HepG2 (cell line): ENCODE results near the gene INHBB. TPM values are rescaled to one million over a fixed set of nuclear protein-coding genes. Genes with fewer than 3 reads are reported as not detected.

Experiments used
- ATAC-seq: fragments of 200-7000 bp; cut with Tn5 transposase; 3 replicates; pipeline ENCODE4 v1.9.1; 2020; ENCODE audit warnings: mild to moderate bottlenecking, moderate library complexity
- BruUV-seq: library from RNA; stranded (reverse); fragments of 400-500 nt; replicated peaks from 2 replicates; lab custom pipeline; 2021; lab: Mats Ljungman, UMichigan
- CTCF ChIA-PET: fragments of 300-600 bp; formaldehyde crosslinking; extraction: SDS; loops from one replicate; lab custom pipeline; 2021; ENCODE audit warnings: low total read pairs, inconsistent platforms, low intra/inter-chr PET ratio; lab: Yijun Ruan, JAX
- POLR2A ChIA-PET: fragments of 350-600 bp; sonication (Branson Sonifier 250); formaldehyde crosslinking; loops from one replicate; lab custom pipeline; 2020; ENCODE audit warnings: antibody characterized with exemption, inconsistent platforms; lab: Yijun Ruan, JAX
- DNase-seq: peaks from one replicate; pipeline ENCODE4 v3.0.0-alpha.2; 2015; ENCODE audit warnings: low spot score
- FAIRE-seq: peaks from 3 replicates; lab custom pipeline; 2011; peaks lifted over from hg19 to GRCh38; lab: Jason Lieb, UNC
- H2AFZ ChIP-seq: one replicate; pipeline ENCODE4 v1.6.1; 2011; ENCODE audit warnings: low read length, inconsistent platforms
- H3K27ac ChIP-seq: fragments of 300-600 bp; 3 replicates; pipeline ENCODE4 v1.8.0; 2011; ENCODE audit warnings: mixed run types, mild to moderate bottlenecking, mixed read lengths, low read length, inconsistent platforms; ENCODE audit not compliant: insufficient read depth; ENCODE audit errors: extremely low read length
- H3K27me3 ChIP-seq, 2 experiments: fragments of 200-600 bp in 1 of 2; 2 replicates in 1 of 2; 3 replicates in 1 of 2; pipeline versions ENCODE4 v1.6.0 to v1.8.0; 2011; ENCODE audit warnings: low read length in 2 of 2, mild to moderate bottlenecking in 2 of 2, moderate library complexity in 2 of 2, inconsistent platforms in 1 of 2; ENCODE audit not compliant: insufficient read depth in 2 of 2, control insufficient read depth in 1 of 2
- H3K36me3 ChIP-seq, 2 experiments: fragments of 200-600 bp in 1 of 2; replicated peaks in 1 of 2; 2 replicates in 1 of 2; 3 replicates in 1 of 2; pipeline versions ENCODE4 v1.5.1 to v1.8.0; 2011; ENCODE audit warnings: low read length in 2 of 2, inconsistent platforms in 1 of 2; ENCODE audit not compliant: insufficient read depth in 2 of 2, control insufficient read depth in 1 of 2
- H3K4me1 ChIP-seq: 2 replicates; pipeline ENCODE4 v1.5.1; 2012; ENCODE audit warnings: low read length, inconsistent platforms; ENCODE audit not compliant: insufficient read depth
- H3K4me2 ChIP-seq: 2 replicates; pipeline ENCODE4 v1.6.0; 2011; ENCODE audit warnings: low read depth, low read length, inconsistent platforms
- H3K4me3 ChIP-seq, 3 experiments: fragments of 200-600 bp in 1 of 3; sonication (generic), shearing (Covaris generic) in 1 of 3; replicated peaks in 1 of 3; 2 replicates each; pipeline ENCODE4 v1.5.1; 2011 to 2016; ENCODE audit warnings: low read length in 3 of 3, inconsistent platforms in 2 of 3, low read depth in 2 of 3, mild to moderate bottlenecking in 2 of 3, control low read depth in 1 of 3, mixed read lengths in 1 of 3; ENCODE audit not compliant: insufficient read depth in 1 of 3
- H3K79me2 ChIP-seq: one replicate; pipeline ENCODE4 v1.6.1; 2011; ENCODE audit warnings: low read length, inconsistent platforms; ENCODE audit not compliant: insufficient read depth
- H3K9ac ChIP-seq: 2 replicates; pipeline ENCODE4 v1.6.0; 2011; ENCODE audit warnings: mild to moderate bottlenecking, low read depth, low read length, inconsistent platforms; ENCODE audit not compliant: insufficient read depth
- H3K9me3 ChIP-seq: 2 replicates; pipeline ENCODE4 v1.5.1; 2012; ENCODE audit warnings: mild to moderate bottlenecking, low read length
- H4K20me1 ChIP-seq: 2 replicates; pipeline ENCODE4 v1.6.0; 2011; ENCODE audit warnings: inconsistent platforms, mild to moderate bottlenecking, low read length, moderate library complexity; ENCODE audit not compliant: insufficient read depth
- DZIP1 ChIP-seq: sonication (generic); formaldehyde crosslinking; IDR thresholded peaks from 2 replicates; pipeline ENCODE4 v1.5.0; 2020; ENCODE audit warnings: mild to moderate bottlenecking, missing genetic modification reagents
- ELF3 ChIP-seq: IDR thresholded peaks from 2 replicates; pipeline ENCODE4 v1.6.1; 2016; ENCODE audit warnings: missing genetic modification reagents, missing compliant biosample characterization
- IRX3 ChIP-seq: sonication (generic); formaldehyde crosslinking; IDR thresholded peaks from 2 replicates; pipeline ENCODE4 v1.8.1; 2023; ENCODE audit warnings: mild to moderate bottlenecking, low read depth, missing genetic modification reagents, borderline replicate concordance
- MZF1 ChIP-seq: sonication (generic); formaldehyde crosslinking; IDR thresholded peaks from 2 replicates; pipeline ENCODE4 v1.8.1; 2023; ENCODE audit warnings: mild to moderate bottlenecking, missing genetic modification reagents, borderline replicate concordance
- NRL ChIP-seq: sonication (generic); formaldehyde crosslinking; IDR thresholded peaks from 2 replicates; pipeline ENCODE4 v1.5.0; 2020; ENCODE audit warnings: missing genetic modification reagents, mild to moderate bottlenecking, moderate library complexity, borderline replicate concordance
- RBAK ChIP-seq: sonication (generic); formaldehyde crosslinking; IDR thresholded peaks from 2 replicates; pipeline ENCODE4 v1.5.1; 2020; ENCODE audit warnings: mild to moderate bottlenecking, missing genetic modification reagents
- SIN3B ChIP-seq: fragments of 150-350 bp; IDR thresholded peaks from 2 replicates; pipeline ENCODE4 v1.6.1; 2014; ENCODE audit warnings: low read length
- ZNF136 ChIP-seq: sonication (generic); formaldehyde crosslinking; IDR thresholded peaks from 2 replicates; pipeline ENCODE4 v1.8.1; 2022; ENCODE audit warnings: low read depth, mild to moderate bottlenecking, moderate library complexity, missing genetic modification reagents
- ZNF891 ChIP-seq: sonication (generic); formaldehyde crosslinking; IDR thresholded peaks from 2 replicates; pipeline ENCODE4 v1.5.0; 2020; ENCODE audit warnings: mild to moderate bottlenecking, missing genetic modification reagents
- ZSCAN21 ChIP-seq: sonication (generic); formaldehyde crosslinking; IDR thresholded peaks from 2 replicates; pipeline ENCODE4 v1.8.0; 2022; ENCODE audit warnings: mild to moderate bottlenecking, missing genetic modification reagents, moderate library complexity, borderline replicate concordance
- WGBS: methylation state at CpG from one replicate; pipeline ENCODE4 v1.1.6; 2017; ENCODE audit warnings: low lambda C conversion rate; 5-methylcytosine and 5-hydroxymethylcytosine counted together
- in situ Hi-C: cut with HindIII; loops from 2 replicates; pipeline ENCODE4 v1.10.0; 2017; ENCODE audit warnings: low pct_unique_long_range_greater_than_20kb; ENCODE audit not compliant: extremely low pct_ligation_motif_present
- intact Hi-C: fragments of 100-400 bp; cut with micrococcal nuclease; formaldehyde crosslinking; loops from one replicate; pipeline ENCODE4 v1.10.0; 2022; ENCODE audit not compliant: unreplicated experiment
- polyA plus RNA-seq, 8 experiments: library from polyadenylated mRNA; depleted of rRNA in 3 of 8; stranded (reverse) in 7 of 8; unstranded in 1 of 8; fragments of >200 nt; fragmentation: Illumina TruSeq in 4 of 8; extraction: Trizol in 4 of 8; gene quantifications; 2 replicates each; pipeline versions ENCODE4 v1.2.1 to v1.2.3, GENCODE V29; 2011 to 2016; ENCODE audit warnings: low read depth in 4 of 8, missing spikeins in 1 of 8, mixed read lengths in 1 of 8; ENCODE audit not compliant: insufficient read depth in 1 of 8
- total RNA-seq, 5 experiments: library from RNA; depleted of rRNA; stranded (reverse); fragments of >200 nt; fragmentation: Illumina TruSeq; extraction: Trizol; gene quantifications; 2 replicates each; pipeline ENCODE4 v1.2.3, GENCODE V29; 2016; ENCODE audit warnings: low read depth in 1 of 5
- TF ChIP-seq, protein P1 (sequence below): sonication (generic); formaldehyde crosslinking; IDR thresholded peaks from 2 replicates; pipeline ENCODE4 v1.5.1; 2020; ENCODE audit warnings: mild to moderate bottlenecking, missing genetic modification reagents, moderate library complexity

INHBB gene
- total and polyA plus RNA-seq, 2 of the 13 experiments (the other 11 are each of a cell fraction or from before 2014, with no cell fraction given): 0.20 to 1.7 TPM

- no peak overlapping the region for H2AFZ ChIP-seq
- no peaks in the 10 kb centered on the region for H3K79me2 ChIP-seq
- no TSS peak for BruUV-seq
- no peak overlapping the region for H3K27ac ChIP-seq
- no peak overlapping the region for H3K9ac ChIP-seq
- intact Hi-C loops: no loop called here
- CTCF ChIA-PET: no interaction called here
- POLR2A ChIA-PET: no interaction called here
- H3K4me1 ChIP-seq: peaks cover 8% of the 10 kb centered on the region
- H3K9me3 ChIP-seq: no peaks in the 10 kb centered on the region
- DNase-seq: no peak
- TF ChIP-seq, protein P1, sequence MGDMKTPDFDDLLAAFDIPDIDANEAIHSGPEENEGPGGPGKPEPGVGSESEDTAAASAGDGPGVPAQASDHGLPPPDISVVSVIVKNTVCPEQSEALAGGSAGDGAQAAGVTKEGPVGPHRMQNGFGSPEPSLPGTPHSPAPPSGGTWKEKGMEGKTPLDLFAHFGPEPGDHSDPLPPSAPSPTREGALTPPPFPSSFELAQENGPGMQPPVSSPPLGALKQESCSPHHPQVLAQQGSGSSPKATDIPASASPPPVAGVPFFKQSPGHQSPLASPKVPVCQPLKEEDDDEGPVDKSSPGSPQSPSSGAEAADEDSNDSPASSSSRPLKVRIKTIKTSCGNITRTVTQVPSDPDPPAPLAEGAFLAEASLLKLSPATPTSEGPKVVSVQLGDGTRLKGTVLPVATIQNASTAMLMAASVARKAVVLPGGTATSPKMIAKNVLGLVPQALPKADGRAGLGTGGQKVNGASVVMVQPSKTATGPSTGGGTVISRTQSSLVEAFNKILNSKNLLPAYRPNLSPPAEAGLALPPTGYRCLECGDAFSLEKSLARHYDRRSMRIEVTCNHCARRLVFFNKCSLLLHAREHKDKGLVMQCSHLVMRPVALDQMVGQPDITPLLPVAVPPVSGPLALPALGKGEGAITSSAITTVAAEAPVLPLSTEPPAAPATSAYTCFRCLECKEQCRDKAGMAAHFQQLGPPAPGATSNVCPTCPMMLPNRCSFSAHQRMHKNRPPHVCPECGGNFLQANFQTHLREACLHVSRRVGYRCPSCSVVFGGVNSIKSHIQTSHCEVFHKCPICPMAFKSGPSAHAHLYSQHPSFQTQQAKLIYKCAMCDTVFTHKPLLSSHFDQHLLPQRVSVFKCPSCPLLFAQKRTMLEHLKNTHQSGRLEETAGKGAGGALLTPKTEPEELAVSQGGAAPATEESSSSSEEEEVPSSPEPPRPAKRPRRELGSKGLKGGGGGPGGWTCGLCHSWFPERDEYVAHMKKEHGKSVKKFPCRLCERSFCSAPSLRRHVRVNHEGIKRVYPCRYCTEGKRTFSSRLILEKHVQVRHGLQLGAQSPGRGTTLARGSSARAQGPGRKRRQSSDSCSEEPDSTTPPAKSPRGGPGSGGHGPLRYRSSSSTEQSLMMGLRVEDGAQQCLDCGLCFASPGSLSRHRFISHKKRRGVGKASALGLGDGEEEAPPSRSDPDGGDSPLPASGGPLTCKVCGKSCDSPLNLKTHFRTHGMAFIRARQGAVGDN (CRISPR knock-in tag): peak; percentile 27; the same call in 1 of the 2 replicates
- TF ChIP-seq MZF1 (CRISPR knock-in tag) (no peak), ELF3 (CRISPR knock-in tag) (no peak), ZNF136 (no peak), ZNF891 (CRISPR knock-in tag) (peak; percentile 66; the same call in 1 of the 2 replicates), IRX3 (CRISPR knock-in tag) (no peak), NRL (CRISPR knock-in tag) (peak; percentile 67; the same call in 1 of the 2 replicates), DZIP1 (CRISPR knock-in tag) (0 out of 2 replicates have a peak, but pooled peaks have one; percentile 40), ZSCAN21 (CRISPR knock-in tag) (no peak), SIN3B (no peak), RBAK (no peak)
- TF ChIP-seq, all 625 proteins: peak for 4
- peaks cover 10 to 64% of the 10 kb centered on the region in 2 experiments; a peak in 4 of 5 replicates for H3K27me3 ChIP-seq
- no peaks in the 10 kb centered on the region for H4K20me1 ChIP-seq
- ATAC-seq (peak; percentile 33), FAIRE-seq (no peak)
- no peaks in the 10 kb centered on the region for H3K36me3 ChIP-seq
- in situ Hi-C loops: no loop called here
- no peak overlapping the region for H3K4me2 ChIP-seq
- H3K4me3 ChIP-seq: no peak overlapping the region; a peak in 1 of 6 replicates
- WGBS: 16% methylated on average over 12 of the region's 16 CpGs
Observed at GRCh38 chr2:120371969-120372625, 26.2 kb downstream of the INHBB start.
